Stimulated activated naive CD8-positive, alpha-beta T cell treated with anti-CD3 and anti-CD28 coated beads, Interleukin-15, amount 100 ng/mL, for 72 hours (primary cell): ENCODE results near the gene CFAP107.
"Not testable (repeated sequence)": the region's sequence is repeated elsewhere in the genome, so short reads cannot be mapped to it uniquely, and the experiment has no call there.

Source experiments
- ATAC-seq: fragments of 150-1000 bp; cut with Tn5 transposase; 2 replicates; pipeline ENCODE4 v1.10.0; 2021; ENCODE audit warnings: mild to moderate bottlenecking, moderate library complexity
- DNase-seq, 2 donors: peaks; one replicate each; pipeline ENCODE4 v3.0.0; 2021 to 2022
- H3K27ac Mint-ChIP-seq, 2 donors: one replicate each; pipeline ENCODE4 v1.8.0; 2022; ENCODE audit warnings: mild to moderate bottlenecking in 2 of 2, mixed read lengths in 2 of 2, moderate library complexity in 2 of 2
- H3K27me3 Mint-ChIP-seq: one replicate; pipeline ENCODE4 v1.8.0; 2022; ENCODE audit warnings: mixed read lengths
- H3K4me1 Mint-ChIP-seq: one replicate; pipeline ENCODE4 v1.8.0; 2022; ENCODE audit warnings: mild to moderate bottlenecking, mixed read lengths
- H3K4me3 Mint-ChIP-seq, 2 donors: one replicate each; pipeline ENCODE4 v1.8.0; 2022; ENCODE audit warnings: mild to moderate bottlenecking in 2 of 2, mixed read lengths in 2 of 2, moderate library complexity in 1 of 2
- H3K9me3 Mint-ChIP-seq, 2 donors: one replicate each; pipeline ENCODE4 v1.8.0; 2022; ENCODE audit warnings: mixed read lengths in 2 of 2

Gene CFAP107

DNA sequence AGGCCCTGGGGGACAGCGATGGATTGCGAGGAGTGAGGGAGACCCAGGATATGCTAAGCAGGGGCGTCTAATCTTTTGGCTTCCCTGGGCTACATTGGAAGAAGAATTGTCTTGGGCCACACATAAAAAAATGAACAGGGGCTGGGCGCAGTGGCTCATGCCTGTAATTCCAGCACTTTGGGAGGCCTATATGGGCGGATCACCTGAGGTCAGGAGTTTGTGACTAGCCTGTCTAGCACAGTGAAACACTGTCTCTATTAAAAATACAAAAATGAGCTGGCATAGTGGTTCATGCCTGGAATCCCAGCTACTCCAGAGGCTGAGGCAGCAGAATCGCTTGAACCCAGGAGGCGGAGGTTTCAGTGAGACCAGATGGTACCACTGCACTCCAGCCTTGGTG lies 16.8 kb downstream of the CFAP107 start:
- peaks cover 32% of the 10 kb centered on the region for H3K27me3 Mint-ChIP-seq

DNA sequence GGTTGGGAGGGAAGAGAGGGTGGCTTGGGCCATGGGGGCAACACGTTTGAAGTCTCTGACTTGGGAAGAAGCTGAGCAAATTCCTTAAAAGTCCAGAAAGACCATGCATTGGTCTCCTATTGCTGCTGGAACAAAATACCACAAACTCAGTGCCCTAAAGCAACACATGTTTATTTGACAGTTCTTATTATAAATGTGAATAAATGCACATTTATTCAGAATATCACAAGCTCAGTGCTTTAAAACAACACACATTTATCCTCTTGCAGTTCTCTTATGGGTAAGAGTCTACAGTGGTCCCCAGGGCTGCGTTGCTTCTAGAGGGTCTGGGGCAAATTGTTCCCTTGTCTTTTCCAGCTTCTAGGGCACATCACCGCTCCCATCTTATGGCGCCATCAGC lies 17.5 kb downstream of the CFAP107 start:
- no peaks in the 10 kb centered on the region for H3K4me1 Mint-ChIP-seq
- DNase-seq = no peak
- no peak overlapping the region for H3K27ac Mint-ChIP-seq
- H3K9me3 Mint-ChIP-seq = no peaks in the 10 kb centered on the region
- H3K4me3 Mint-ChIP-seq = no peak overlapping the region
- H3K27me3 Mint-ChIP-seq = peaks cover 27% of the 10 kb centered on the region
- ATAC-seq = no peak

More for the DNA sequence above, 16.8 kb downstream of the CFAP107 start:
- Mint-ChIP-seq H3K9me3 (no peaks in the 10 kb centered on the region), H3K27ac (no peak overlapping the region), H3K4me1 (no peaks in the 10 kb centered on the region), H3K4me3 (no peak overlapping the region)
- no peak for DNase-seq
- no peak for ATAC-seq

DNA sequence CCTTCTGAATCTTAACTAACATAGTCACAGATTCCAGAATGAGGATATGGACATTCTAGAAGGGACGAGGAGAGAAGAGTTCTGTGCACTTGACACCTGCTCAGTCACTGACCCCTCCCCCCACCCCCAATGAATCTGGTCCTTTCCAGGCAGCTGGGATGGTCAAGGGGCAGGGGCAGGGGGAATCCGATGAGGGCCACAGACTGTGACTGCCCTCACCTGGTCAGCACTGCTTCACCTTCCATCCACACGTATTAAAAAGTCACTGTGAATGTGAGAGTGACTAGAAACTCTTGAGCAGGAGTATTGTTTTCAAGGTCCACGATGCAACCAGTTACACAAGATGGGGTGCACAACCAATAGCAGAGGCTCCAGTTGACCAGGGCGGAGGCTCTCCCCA lies 18.0 kb downstream of the CFAP107 start:
- H3K27me3 Mint-ChIP-seq = peaks cover 28% of the 10 kb centered on the region
- no peak overlapping the region for H3K27ac Mint-ChIP-seq
- no peak for DNase-seq

DNA sequence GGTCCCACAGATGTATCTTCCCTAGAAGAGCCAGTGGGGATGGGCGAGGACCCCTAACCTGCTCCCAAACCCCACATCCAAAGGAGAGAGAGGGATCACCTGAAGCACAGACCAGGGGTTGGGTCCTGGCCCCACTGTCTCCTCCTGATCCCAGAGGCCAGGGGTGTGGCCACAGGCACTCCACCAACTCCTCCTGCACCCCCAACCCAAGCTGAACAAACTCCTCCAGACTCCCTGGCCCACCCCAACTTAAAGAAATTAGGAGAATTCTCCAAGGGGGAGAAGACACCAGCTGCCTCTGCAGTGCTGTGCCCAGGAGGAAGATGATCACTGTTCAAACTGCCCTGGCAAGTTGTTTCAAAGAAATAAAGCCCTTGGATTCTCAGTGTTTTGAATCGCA lies 23.0 kb downstream of the CFAP107 start:
- no peak for ATAC-seq
- Mint-ChIP-seq H3K27me3 (peaks cover 60% of the 10 kb centered on the region), H3K27ac (peak overlapping the region in 1 of 2 donors; percentile 44), H3K4me3 (no peak overlapping the region), H3K9me3 (no peaks in the 10 kb centered on the region), H3K4me1 (no peaks in the 10 kb centered on the region)
- DNase-seq = no peak

More for the DNA sequence above, 18.0 kb downstream of the CFAP107 start:
- ATAC-seq = no peak
- no peaks in the 10 kb centered on the region for H3K9me3 Mint-ChIP-seq
- H3K4me3 Mint-ChIP-seq = no peak overlapping the region
- H3K4me1 Mint-ChIP-seq = no peaks in the 10 kb centered on the region

DNA sequence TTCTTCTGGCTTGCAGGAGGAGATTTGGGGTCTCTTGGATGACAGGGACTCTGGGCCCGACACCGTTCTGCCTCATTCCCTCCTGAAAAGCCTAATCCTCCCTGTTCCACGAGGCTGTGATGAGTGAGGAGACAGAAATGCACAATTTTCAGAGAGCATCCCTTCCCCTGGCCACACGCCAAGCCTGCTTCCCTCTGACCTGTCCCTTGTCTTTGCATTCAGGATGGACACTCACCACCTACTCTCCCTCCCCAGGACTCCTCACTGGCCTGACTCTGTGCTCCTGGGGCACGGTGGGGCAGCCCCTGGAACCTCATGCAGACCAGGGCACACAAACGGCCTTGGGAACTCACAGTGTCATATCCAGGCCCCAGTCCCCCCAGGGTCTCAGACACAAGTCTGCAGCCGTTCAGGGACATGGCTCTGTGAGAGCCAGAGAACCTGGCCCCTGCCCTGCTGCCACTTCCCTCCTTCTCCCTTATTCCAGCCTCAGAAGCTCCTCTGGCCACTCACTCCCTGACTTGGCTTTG lies 24.0 kb downstream of the CFAP107 start:
- ATAC-seq = no peak

DNA sequence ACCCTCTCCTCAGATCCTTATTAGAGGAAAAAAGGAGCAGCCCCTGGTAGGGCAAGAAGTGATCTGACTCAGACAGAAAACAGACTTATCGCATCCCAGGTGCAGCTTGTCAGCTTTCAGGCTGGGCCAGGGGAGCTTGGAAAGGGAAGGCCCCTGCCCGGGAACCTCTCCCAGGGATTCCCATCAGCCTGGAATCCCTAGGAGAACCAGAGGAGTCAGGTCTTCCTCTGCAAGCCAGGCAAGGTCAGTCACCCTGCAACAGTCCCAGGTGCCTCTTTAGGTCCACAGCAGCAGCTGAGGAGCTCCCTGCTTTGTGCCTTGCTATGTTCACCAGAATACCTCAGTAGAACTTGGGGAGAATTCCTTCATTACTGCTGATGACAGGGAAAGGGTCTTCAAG lies 24.6 kb downstream of the CFAP107 start:
- DNase-seq (no peak), ATAC-seq (no peak)
- H3K9me3 Mint-ChIP-seq = no peaks in the 10 kb centered on the region
- peaks cover 69% of the 10 kb centered on the region for H3K27me3 Mint-ChIP-seq
- no peak overlapping the region for H3K4me3 Mint-ChIP-seq
- peak overlapping the region in 1 of 2 donors; percentile 36 for H3K27ac Mint-ChIP-seq
- no peaks in the 10 kb centered on the region for H3K4me1 Mint-ChIP-seq

More for the DNA sequence above, 24.0 kb downstream of the CFAP107 start:
- Mint-ChIP-seq H3K27me3 (peaks cover 64% of the 10 kb centered on the region), H3K4me3 (no peak overlapping the region), H3K4me1 (no peaks in the 10 kb centered on the region), H3K9me3 (no peaks in the 10 kb centered on the region), H3K27ac (peak overlapping the region in 1 of 2 donors; percentile 36)
- DNase-seq = no peak

DNA sequence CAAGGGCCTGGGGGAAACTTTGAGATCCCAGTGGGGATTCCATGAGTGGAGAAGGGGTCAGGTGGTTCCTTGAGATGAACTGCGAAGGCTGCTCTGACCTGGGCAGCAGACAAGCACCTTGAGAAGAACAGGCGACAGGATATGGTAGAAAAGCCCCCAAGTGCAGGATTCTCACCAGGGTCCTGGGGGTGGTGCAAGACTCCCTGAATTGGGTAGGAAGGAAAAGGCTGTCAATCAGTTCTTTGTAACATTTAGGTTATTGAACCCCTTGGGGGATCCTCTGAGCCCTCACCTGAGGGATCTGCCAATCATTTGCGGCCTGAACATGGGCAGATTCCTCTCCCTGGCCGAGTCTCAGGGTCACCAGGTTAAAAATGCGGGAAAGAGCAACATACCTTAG lies 25.2 kb downstream of the CFAP107 start:
- H3K27me3 Mint-ChIP-seq = peaks cover 69% of the 10 kb centered on the region
- H3K4me3 Mint-ChIP-seq = no peak overlapping the region
- no peaks in the 10 kb centered on the region for H3K9me3 Mint-ChIP-seq
- H3K27ac Mint-ChIP-seq = peak overlapping the region in 1 of 2 donors; percentile 82
- DNase-seq = no peak
- ATAC-seq = no peak
- H3K4me1 Mint-ChIP-seq = no peaks in the 10 kb centered on the region

DNA sequence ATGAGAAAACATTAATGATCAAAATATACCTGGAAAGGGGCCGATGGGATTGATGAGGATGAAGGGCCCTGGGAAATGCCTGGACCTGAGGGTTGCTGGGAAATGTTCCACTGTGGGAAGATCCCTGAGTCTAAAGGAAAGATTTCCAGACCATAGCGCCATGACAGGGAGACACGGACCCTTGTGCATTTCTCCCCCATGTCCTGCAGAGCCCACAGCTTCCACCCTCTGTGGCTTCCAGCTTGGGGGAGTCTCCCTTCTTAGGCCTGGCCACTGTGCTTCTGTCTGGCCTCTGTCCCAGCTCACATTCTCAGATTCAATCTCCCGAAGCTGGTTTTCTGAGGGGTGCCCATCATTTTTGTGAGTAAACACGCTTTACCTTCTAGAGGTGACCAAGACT lies 26.5 kb downstream of the CFAP107 start:
- H3K4me1 Mint-ChIP-seq = no peaks in the 10 kb centered on the region
- H3K4me3 Mint-ChIP-seq = no peak overlapping the region
- ATAC-seq (no peak), DNase-seq (no peak)
- H3K27ac Mint-ChIP-seq = no peak overlapping the region
- peaks cover 68% of the 10 kb centered on the region for H3K27me3 Mint-ChIP-seq
- no peaks in the 10 kb centered on the region for H3K9me3 Mint-ChIP-seq

DNA sequence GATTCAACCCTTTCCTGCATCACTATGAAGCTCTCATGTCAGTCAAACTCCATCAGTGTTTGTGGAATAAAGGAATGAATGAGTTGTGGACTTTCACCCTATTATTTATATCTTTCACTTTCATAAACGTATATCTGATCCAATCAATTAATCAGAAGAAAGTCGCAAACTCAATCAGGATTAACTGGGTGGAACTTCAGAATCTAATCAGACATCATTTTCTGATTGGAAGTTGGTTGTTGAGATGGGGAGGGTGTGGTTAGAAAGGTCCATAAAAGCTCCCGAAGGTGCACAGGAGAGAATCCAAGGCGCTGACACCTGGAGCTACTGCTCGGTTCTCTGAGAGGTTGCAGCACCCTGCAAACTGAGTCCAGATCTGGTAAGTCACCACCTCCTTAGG lies 27.4 kb downstream of the CFAP107 start, which contains the start of gene PRAMEF12:
Gene PRAMEF12 (plus strand): TSS at position 301 of the 400 bp plus-strand sequence. CDS start 1,130 bp downstream, outside the sequence.
- Mint-ChIP-seq H3K4me3 (no peak within 1 kb of the TSS), H3K9me3 (no peaks in the 10 kb centered on the region), H3K27me3 (peaks cover 73% of the 10 kb centered on the region), H3K27ac (peak within 1 kb of the TSS; percentile 12 to 19), H3K4me1 (no peaks in the 10 kb centered on the region)
- DNase-seq (no peak), ATAC-seq (no peak)

DNA sequence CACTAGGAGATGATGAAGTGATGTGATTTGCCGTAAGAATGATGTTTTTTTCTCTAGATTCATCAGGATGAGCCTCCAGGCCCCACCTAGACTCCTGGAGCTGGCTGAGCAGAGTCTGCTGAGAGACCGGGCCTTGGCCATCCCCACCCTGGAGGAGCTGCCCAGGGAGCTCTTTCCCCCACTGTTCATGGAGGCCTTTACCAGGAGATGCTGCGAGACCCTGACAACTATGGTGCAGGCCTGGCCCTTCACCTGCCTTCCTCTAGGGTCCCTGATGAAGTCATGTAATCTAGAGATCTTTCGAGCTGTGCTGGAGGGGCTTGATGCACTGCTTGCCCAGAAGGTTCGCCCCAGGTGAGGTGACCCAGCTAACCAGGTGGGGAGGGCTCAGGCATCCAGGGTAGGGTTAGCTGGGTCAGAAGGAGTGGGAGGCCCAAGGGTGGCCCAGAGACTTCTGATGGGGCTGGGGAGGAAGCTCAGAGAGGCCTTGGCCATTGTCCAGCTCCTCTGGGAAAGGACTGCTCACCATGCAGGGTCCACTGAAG lies 28.9 kb downstream of the CFAP107 start:
- Mint-ChIP-seq H3K9me3 (no peaks in the 10 kb centered on the region), H3K4me1 (no peaks in the 10 kb centered on the region), H3K4me3 (no peak overlapping the region), H3K27ac (peak overlapping the region in 1 of 2 donors; percentile 44), H3K27me3 (peaks cover 63% of the 10 kb centered on the region)
- DNase-seq = no peak
- ATAC-seq = no peak

DNA sequence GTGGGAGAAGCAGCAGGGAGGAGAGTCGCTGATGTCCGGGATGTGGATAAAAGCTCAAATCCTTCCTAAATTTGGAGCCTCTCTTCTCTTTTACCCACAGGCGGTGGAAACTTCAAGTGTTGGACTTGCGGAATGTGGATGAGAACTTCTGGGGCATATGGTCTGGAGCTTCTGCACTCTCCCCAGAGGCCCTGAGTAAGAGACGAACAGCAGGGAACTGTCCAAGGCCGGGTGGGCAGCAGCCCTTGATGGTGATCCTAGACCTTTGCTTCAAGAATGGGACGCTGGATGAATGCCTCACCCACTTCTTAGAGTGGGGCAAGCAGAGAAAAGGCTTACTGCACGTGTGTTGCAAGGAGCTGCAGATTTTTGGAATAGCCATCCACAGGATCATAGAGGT lies 29.4 kb downstream of the CFAP107 start:
- ATAC-seq (no peak), DNase-seq (no peak)
- H3K4me3 Mint-ChIP-seq = no peak overlapping the region
- no peaks in the 10 kb centered on the region for H3K4me1 Mint-ChIP-seq
- H3K9me3 Mint-ChIP-seq = no peaks in the 10 kb centered on the region
- no peak overlapping the region for H3K27ac Mint-ChIP-seq
- H3K27me3 Mint-ChIP-seq = peaks cover 58% of the 10 kb centered on the region

DNA sequence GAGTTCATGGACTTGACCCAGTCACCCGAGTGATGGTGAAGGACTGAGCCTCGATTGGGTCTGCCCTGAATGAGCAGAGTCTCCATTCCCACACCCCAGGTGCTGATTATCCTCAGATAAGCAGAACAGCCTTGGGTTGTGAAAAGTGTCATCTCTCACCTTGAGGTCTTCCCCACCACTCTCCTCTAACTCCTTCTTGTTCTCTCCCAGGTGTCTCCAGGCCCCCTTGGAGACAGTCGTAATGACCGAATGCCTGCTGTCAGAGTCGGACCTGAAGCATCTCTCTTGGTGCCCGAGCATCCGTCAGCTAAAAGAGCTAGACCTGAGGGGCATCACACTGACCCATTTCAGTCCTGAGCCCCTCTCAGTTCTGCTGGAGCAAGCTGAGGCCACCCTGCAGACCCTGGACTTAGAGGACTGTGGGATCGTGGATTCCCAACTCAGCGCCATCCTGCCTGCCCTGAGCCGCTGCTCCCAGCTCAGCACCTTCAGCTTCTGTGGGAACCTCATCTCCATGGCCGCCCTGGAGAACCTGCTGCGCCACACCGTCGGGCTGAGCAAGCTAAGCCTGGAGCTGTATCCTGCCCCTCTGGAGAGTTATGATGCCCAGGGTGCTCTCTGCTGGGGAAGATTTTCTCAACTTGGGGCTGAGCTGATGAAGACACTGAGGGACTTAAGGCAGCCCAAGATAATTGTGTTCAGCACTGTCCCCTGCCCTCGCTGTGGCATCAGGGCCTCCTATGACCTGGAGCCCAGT lies 31.0 kb downstream of the CFAP107 start:
- Mint-ChIP-seq H3K9me3 (no peaks in the 10 kb centered on the region), H3K4me1 (no peaks in the 10 kb centered on the region), H3K27ac (no peak overlapping the region), H3K27me3 (peaks cover 42% of the 10 kb centered on the region), H3K4me3 (no peak overlapping the region)
- no peak for ATAC-seq
- DNase-seq = no peak

DNA sequence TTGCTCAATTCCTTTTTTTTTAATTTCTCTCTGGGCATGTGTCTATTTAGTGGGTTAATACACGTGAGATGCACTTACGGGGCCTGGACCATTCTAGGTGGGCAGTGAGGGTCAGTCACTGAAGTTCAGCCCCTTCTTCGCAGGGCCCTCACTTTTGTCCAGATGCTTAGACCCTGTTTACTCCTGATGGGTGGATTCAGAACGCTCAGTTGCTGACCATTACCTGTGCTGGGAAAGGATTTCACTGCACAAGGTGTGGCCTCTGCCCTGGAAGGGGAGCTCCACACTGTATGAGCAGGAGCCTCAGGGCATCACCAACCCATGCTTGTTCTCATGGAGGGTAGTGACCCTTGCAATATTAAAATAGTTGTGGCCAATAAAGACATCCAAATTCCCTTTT lies 32.1 kb downstream of the CFAP107 start:
- Mint-ChIP-seq H3K27ac (no peak overlapping the region), H3K27me3 (peaks cover 32% of the 10 kb centered on the region), H3K4me1 (no peaks in the 10 kb centered on the region), H3K9me3 (no peaks in the 10 kb centered on the region), H3K4me3 (no peak overlapping the region)
- DNase-seq (no peak), ATAC-seq (no peak)

DNA sequence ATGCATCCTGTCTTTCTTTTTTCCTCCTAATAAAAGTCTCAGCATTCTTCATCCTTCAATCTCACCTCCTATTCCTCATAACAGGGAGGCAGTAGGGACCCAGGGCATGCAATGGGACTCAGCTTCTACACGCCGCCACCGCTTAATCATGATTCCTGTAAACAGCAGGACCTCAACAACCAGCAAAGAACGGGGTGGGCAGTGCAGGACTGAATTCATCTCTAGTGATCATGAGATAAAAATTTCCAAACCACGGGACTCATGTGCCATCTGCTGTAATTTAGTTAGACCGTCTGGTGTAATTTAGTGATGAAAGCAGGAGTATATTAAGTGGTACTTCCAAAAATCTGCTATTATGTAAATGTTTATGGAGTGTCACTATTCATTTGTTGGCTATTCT lies 32.9 kb downstream of the CFAP107 start:
- ATAC-seq (no peak), DNase-seq (no peak)
- H3K27ac Mint-ChIP-seq = no peak overlapping the region
- peaks cover 2 to 3% of the 10 kb centered on the region in 2 donors for H3K9me3 Mint-ChIP-seq
- H3K4me3 Mint-ChIP-seq = no peak overlapping the region
- H3K4me1 Mint-ChIP-seq = no peaks in the 10 kb centered on the region
- H3K27me3 Mint-ChIP-seq = peaks cover 28% of the 10 kb centered on the region

DNA sequence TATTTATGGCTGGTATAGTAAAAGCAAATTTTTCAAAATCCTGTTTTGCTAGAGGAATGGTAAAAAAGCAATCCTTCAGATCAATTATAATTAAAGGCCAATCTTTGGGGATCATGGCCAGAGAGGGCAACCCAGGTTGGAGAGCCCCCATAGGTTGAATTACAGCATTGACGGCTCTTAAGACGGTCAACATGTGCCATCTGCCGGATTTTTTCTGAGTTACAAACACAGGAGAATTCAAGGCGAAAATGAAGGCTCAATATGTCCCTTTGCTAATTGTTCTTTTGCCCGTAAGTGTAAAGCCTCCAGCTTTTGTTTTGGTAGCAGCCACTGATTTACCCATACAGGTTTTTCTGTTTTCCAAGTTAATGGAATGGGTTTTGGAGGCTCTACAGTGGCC lies 35.5 kb downstream of the CFAP107 start:
- not testable (repeated sequence) for H3K27ac Mint-ChIP-seq, DNase-seq, ATAC-seq, H3K4me3 Mint-ChIP-seq, H3K4me1 Mint-ChIP-seq
- Mint-ChIP-seq H3K9me3 (peaks cover 13 to 14% of the 10 kb centered on the region in 2 donors), H3K27me3 (peaks cover 19% of the 10 kb centered on the region)

DNA sequence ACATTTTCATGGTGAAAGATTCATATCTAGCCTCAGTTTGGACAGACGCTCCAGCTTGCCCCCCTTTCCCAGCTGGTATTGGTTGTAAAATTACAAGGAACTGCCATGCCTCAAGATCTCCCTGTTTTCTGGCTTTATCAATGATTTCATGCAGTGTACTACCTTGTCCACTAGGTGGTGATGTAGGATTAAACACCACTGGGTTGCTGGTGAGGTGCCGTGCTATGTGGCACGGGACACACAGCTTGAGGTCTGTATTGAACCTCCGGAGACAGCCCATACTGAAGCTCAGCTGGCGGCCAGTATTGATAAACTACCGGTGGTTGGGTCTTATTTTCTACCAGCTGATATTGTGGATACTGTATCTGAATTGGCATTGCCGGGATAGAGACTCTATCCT lies 37.8 kb downstream of the CFAP107 start:
- not testable (repeated sequence) for DNase-seq, H3K4me1 Mint-ChIP-seq, H3K4me3 Mint-ChIP-seq, H3K27me3 Mint-ChIP-seq, ATAC-seq, H3K27ac Mint-ChIP-seq
- H3K9me3 Mint-ChIP-seq = peaks cover 13 to 14% of the 10 kb centered on the region in 2 donors
